Retina (tissue), 1 donor: ENCODE results near the gene DUXB.

Experiments used
- DNase-seq: peaks from one replicate; pipeline ENCODE4 v3.0.0-alpha.2; 2016

DUXB gene

GRCh38 chr16:75658175-75658574 is 43.1 kb downstream of the DUXB start:
- no peak for DNase-seq

DNA sequence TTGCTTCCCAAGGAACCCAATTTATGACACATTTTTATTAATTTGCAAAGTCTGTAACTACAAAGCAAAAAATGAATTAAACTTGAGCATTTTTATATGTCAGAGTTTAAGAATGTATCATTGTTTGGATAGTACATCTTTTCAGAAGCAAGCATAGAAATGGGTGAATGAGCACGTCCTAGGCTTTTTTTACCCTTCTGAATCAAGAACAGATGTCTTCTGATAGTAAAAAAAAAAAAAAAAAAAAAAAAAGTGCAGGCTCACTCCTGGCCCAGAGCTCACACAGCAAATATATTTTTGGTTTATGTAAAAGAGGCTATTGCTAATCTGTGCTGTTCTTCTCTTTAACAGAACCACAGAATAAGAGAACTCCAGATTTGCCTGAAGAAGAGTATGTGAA is 47.3 kb downstream of the DUXB start:
- no peak for DNase-seq

DNA sequence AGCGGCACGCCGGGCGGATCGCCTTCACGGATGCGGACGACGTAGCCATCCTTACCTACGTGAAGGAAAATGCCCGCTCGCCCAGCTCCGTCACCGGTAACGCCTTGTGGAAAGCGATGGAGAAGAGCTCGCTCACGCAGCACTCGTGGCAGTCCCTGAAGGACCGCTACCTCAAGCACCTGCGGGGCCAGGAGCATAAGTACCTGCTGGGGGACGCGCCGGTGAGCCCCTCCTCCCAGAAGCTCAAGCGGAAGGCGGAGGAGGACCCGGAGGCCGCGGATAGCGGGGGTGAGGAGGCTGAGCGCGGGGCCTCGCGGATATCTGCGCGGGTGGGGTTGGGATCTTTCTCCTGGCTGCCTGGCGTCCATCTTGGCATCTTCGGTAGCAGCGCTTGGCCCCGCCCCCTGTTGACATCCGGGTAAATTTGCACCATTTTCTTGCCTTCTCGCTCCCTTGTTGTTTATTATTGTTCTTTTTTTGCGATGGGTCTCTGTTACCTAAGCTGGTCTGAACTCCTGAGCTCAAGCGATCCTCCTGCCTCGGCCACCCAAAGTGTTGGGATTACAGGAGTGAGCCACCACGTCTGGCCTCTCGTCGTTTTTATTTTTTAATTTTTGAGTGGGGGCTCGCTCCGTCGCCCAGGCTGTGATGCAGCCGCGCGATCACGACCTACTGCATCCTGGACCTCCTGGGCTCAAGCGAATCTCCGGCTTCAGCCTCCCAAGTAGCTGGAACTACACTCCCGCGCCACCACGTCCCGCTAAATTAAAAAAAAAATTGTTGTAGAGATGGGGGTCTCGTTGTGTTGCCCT is 52.8 kb downstream of the DUXB start:
- DNase-seq = peak; percentile 96

DNA sequence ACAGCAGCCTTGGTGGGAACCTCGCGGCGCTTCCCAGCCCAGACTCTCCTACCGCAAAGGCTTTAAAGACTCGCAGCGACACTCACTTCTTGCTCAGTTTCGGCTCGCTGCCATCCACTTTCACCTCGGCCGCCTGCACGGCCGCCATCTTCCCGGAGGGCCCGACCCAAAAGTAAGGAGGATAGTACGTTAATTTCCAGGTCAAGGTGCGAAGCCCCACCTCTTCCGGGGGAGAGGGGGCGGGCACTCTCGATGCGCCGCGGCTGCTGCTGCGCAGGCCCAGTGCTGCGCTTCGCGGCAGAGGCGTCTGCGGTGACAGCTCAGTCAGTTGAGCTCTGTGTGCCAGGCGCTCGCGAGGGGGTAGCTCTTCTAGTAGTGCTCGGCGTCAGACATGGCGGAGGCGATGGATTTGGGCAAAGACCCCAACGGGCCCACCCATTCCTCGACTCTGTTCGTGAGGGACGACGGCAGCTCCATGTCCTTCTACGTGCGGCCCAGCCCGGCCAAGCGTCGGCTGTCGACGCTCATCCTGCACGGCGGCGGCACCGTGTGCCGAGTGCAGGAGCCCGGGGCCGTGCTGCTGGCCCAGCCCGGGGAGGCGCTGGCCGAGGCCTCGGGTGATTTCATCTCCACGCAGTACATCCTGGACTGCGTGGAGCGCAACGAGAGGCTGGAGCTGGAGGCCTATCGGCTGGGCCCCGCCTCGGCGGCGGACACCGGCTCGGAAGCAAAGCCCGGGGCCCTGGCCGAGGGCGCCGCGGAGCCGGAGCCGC is 53.6 kb downstream of the DUXB start, which contains the start of the genes KARS1 and TERF2IP:
TSS of gene KARS1 (minus strand) at position 174 of the 773 bp plus-strand sequence. CDS start at position 148, 26 bp downstream.
TSS of gene TERF2IP (plus strand) at position 282 of the 773 bp plus-strand sequence. CDS start at position 392, 110 bp downstream.
- peak; percentile 95 for DNase-seq

GRCh38 chr16:75647112-75647491 is 54.2 kb downstream of the DUXB start:
- DNase-seq = no peak

- no peak for DNase-seq
These were observed 56.8 kb downstream of the DUXB start for GRCh38 chr16:75644240-75645012.
